ENCODE measurements around the gene CFAP161.

GRCh38 chr15:81197255-81197630 lies 63.2 kb downstream of the CFAP161 start:
- TF ChIP-seq CTCF (IDR thresholded peaks at IDR 0.05) (no peak), POLR2AphosphoS5 (IDR thresholded peaks at IDR 0.05) (no peak)
